HepG2 (cell line): ENCODE measurements around the gene PHF14. TPM values are rescaled to one million over a fixed set of nuclear protein-coding genes. Genes with fewer than 3 reads are reported as not detected.

Experiments
- ATAC-seq: fragments of 200-7000 bp; cut with Tn5 transposase; 3 replicates; pipeline ENCODE4 v1.9.1; 2020; ENCODE audit warnings: mild to moderate bottlenecking, moderate library complexity
- BruUV-seq: library from RNA; stranded (reverse); fragments of 400-500 nt; replicated peaks from 2 replicates; lab custom pipeline; 2021; lab: Mats Ljungman, UMichigan
- CTCF ChIA-PET: fragments of 300-600 bp; formaldehyde crosslinking; extraction: SDS; loops from one replicate; lab custom pipeline; 2021; ENCODE audit warnings: low total read pairs, inconsistent platforms, low intra/inter-chr PET ratio; lab: Yijun Ruan, JAX
- POLR2A ChIA-PET: fragments of 350-600 bp; sonication (Branson Sonifier 250); formaldehyde crosslinking; loops from one replicate; lab custom pipeline; 2020; ENCODE audit warnings: antibody characterized with exemption, inconsistent platforms; lab: Yijun Ruan, JAX
- DNase-seq: peaks from one replicate; pipeline ENCODE4 v3.0.0-alpha.2; 2015; ENCODE audit warnings: low spot score
- FAIRE-seq: peaks from 3 replicates; lab custom pipeline; 2011; peaks lifted over from hg19 to GRCh38; lab: Jason Lieb, UNC
- H2AFZ ChIP-seq: one replicate; pipeline ENCODE4 v1.6.1; 2011; ENCODE audit warnings: low read length, inconsistent platforms
- H3K27ac ChIP-seq: fragments of 300-600 bp; 3 replicates; pipeline ENCODE4 v1.8.0; 2011; ENCODE audit warnings: mixed run types, mild to moderate bottlenecking, mixed read lengths, low read length, inconsistent platforms; ENCODE audit not compliant: insufficient read depth; ENCODE audit errors: extremely low read length
- H3K27me3 ChIP-seq, 2 experiments: fragments of 200-600 bp in 1 of 2; 2 replicates in 1 of 2; 3 replicates in 1 of 2; pipeline versions ENCODE4 v1.6.0 to v1.8.0; 2011; ENCODE audit warnings: low read length in 2 of 2, mild to moderate bottlenecking in 2 of 2, moderate library complexity in 2 of 2, inconsistent platforms in 1 of 2; ENCODE audit not compliant: insufficient read depth in 2 of 2, control insufficient read depth in 1 of 2
- H3K36me3 ChIP-seq, 2 experiments: fragments of 200-600 bp in 1 of 2; replicated peaks in 1 of 2; 2 replicates in 1 of 2; 3 replicates in 1 of 2; pipeline versions ENCODE4 v1.5.1 to v1.8.0; 2011; ENCODE audit warnings: low read length in 2 of 2, inconsistent platforms in 1 of 2; ENCODE audit not compliant: insufficient read depth in 2 of 2, control insufficient read depth in 1 of 2
- H3K4me1 ChIP-seq: 2 replicates; pipeline ENCODE4 v1.5.1; 2012; ENCODE audit warnings: low read length, inconsistent platforms; ENCODE audit not compliant: insufficient read depth
- H3K4me2 ChIP-seq: 2 replicates; pipeline ENCODE4 v1.6.0; 2011; ENCODE audit warnings: low read depth, low read length, inconsistent platforms
- H3K4me3 ChIP-seq, 3 experiments: fragments of 200-600 bp in 1 of 3; sonication (generic), shearing (Covaris generic) in 1 of 3; replicated peaks in 1 of 3; 2 replicates each; pipeline ENCODE4 v1.5.1; 2011 to 2016; ENCODE audit warnings: low read length in 3 of 3, inconsistent platforms in 2 of 3, low read depth in 2 of 3, mild to moderate bottlenecking in 2 of 3, control low read depth in 1 of 3, mixed read lengths in 1 of 3; ENCODE audit not compliant: insufficient read depth in 1 of 3
- H3K79me2 ChIP-seq: one replicate; pipeline ENCODE4 v1.6.1; 2011; ENCODE audit warnings: low read length, inconsistent platforms; ENCODE audit not compliant: insufficient read depth
- H3K9ac ChIP-seq: 2 replicates; pipeline ENCODE4 v1.6.0; 2011; ENCODE audit warnings: mild to moderate bottlenecking, low read depth, low read length, inconsistent platforms; ENCODE audit not compliant: insufficient read depth
- H3K9me3 ChIP-seq: 2 replicates; pipeline ENCODE4 v1.5.1; 2012; ENCODE audit warnings: mild to moderate bottlenecking, low read length
- H4K20me1 ChIP-seq: 2 replicates; pipeline ENCODE4 v1.6.0; 2011; ENCODE audit warnings: inconsistent platforms, mild to moderate bottlenecking, low read length, moderate library complexity; ENCODE audit not compliant: insufficient read depth
- GLMP ChIP-seq: sonication (generic); formaldehyde crosslinking; IDR thresholded peaks from 2 replicates; pipeline ENCODE4 v1.9.0; 2021; ENCODE audit warnings: missing genetic modification reagents, mild to moderate bottlenecking, borderline replicate concordance
- HHEX ChIP-seq: IDR thresholded peaks from 2 replicates; pipeline ENCODE4 v1.6.1; 2016; ENCODE audit warnings: control low read depth
- ISX ChIP-seq: sonication (generic); formaldehyde crosslinking; conservative IDR thresholded peaks from 2 replicates; pipeline ENCODE4 v1.5.0; 2020; ENCODE audit warnings: missing genetic modification reagents
- KDM6A ChIP-seq: IDR thresholded peaks from 2 replicates; pipeline ENCODE4 v1.6.1; 2016; ENCODE audit warnings: low read depth
- PLRG1 ChIP-seq: fragments of 450-650 bp; conservative IDR thresholded peaks from 2 replicates; pipeline ENCODE4 v1.6.1; 2016
- PRDM4 ChIP-seq: sonication (generic); formaldehyde crosslinking; IDR thresholded peaks from 2 replicates; pipeline ENCODE4 v1.9.0; 2021; ENCODE audit warnings: missing genetic modification reagents, borderline replicate concordance
- SETDB1 ChIP-seq: sonication (generic); formaldehyde crosslinking; IDR thresholded peaks from 2 replicates; pipeline ENCODE4 v1.5.1; 2020; ENCODE audit warnings: missing genetic modification reagents, mild to moderate bottlenecking, borderline replicate concordance
- SMARCC2 ChIP-seq: fragments of 450-650 bp; IDR thresholded peaks from 2 replicates; pipeline ENCODE4 v1.6.1; 2017; ENCODE audit warnings: antibody characterized with exemption, mild to moderate bottlenecking
- SRSF4 ChIP-seq: fragments of 200-400 bp; formaldehyde crosslinking; IDR thresholded peaks from one replicate; pipeline ENCODE4 v1.6.1; 2018; ENCODE audit warnings: mild to moderate bottlenecking, low read depth, low read length, moderate library complexity; ENCODE audit not compliant: poor library complexity, severe bottlenecking
- TBX2 ChIP-seq: sonication (generic); formaldehyde crosslinking; IDR thresholded peaks from 2 replicates; pipeline ENCODE4 v1.5.0; 2020; ENCODE audit warnings: missing genetic modification reagents, mild to moderate bottlenecking, borderline replicate concordance
- ZBTB25 ChIP-seq: IDR thresholded peaks from 2 replicates; pipeline ENCODE4 v1.6.1; 2018; ENCODE audit warnings: missing genetic modification reagents
- ZBTB46 ChIP-seq: sonication (generic); formaldehyde crosslinking; IDR thresholded peaks from 2 replicates; pipeline ENCODE4 v1.4.0; 2020; ENCODE audit warnings: mild to moderate bottlenecking, missing genetic modification reagents, borderline replicate concordance
- ZNF263 ChIP-seq: sonication (generic); formaldehyde crosslinking; IDR thresholded peaks from 2 replicates; pipeline ENCODE4 v1.4.0; 2020; ENCODE audit warnings: missing genetic modification reagents
- ZNF292 ChIP-seq: sonication (generic); formaldehyde crosslinking; IDR thresholded peaks from 2 replicates; pipeline ENCODE4 v1.8.1; 2022; ENCODE audit warnings: mild to moderate bottlenecking, low read depth, missing genetic modification reagents, borderline replicate concordance
- ZNF710 ChIP-seq: sonication (generic); formaldehyde crosslinking; IDR thresholded peaks from 2 replicates; pipeline ENCODE4 v1.5.0; 2020; ENCODE audit warnings: mild to moderate bottlenecking, missing genetic modification reagents, borderline replicate concordance
- WGBS: methylation state at CpG from one replicate; pipeline ENCODE4 v1.1.6; 2017; ENCODE audit warnings: low lambda C conversion rate; 5-methylcytosine and 5-hydroxymethylcytosine counted together
- in situ Hi-C: cut with HindIII; loops from 2 replicates; pipeline ENCODE4 v1.10.0; 2017; ENCODE audit warnings: low pct_unique_long_range_greater_than_20kb; ENCODE audit not compliant: extremely low pct_ligation_motif_present
- intact Hi-C: fragments of 100-400 bp; cut with micrococcal nuclease; formaldehyde crosslinking; loops from one replicate; pipeline ENCODE4 v1.10.0; 2022; ENCODE audit not compliant: unreplicated experiment
- polyA plus RNA-seq, 8 experiments: library from polyadenylated mRNA; depleted of rRNA in 3 of 8; stranded (reverse) in 7 of 8; unstranded in 1 of 8; fragments of >200 nt; fragmentation: Illumina TruSeq in 4 of 8; extraction: Trizol in 4 of 8; gene quantifications; 2 replicates each; pipeline versions ENCODE4 v1.2.1 to v1.2.3, GENCODE V29; 2011 to 2016; ENCODE audit warnings: low read depth in 4 of 8, missing spikeins in 1 of 8, mixed read lengths in 1 of 8; ENCODE audit not compliant: insufficient read depth in 1 of 8
- total RNA-seq, 5 experiments: library from RNA; depleted of rRNA; stranded (reverse); fragments of >200 nt; fragmentation: Illumina TruSeq; extraction: Trizol; gene quantifications; 2 replicates each; pipeline ENCODE4 v1.2.3, GENCODE V29; 2016; ENCODE audit warnings: low read depth in 1 of 5

Gene PHF14
- total and polyA plus RNA-seq, 2 of the 13 experiments (the other 11 are each of a cell fraction or from before 2014, with no cell fraction given) = 18.9 to 68.7 TPM

- TF ChIP-seq TBX2 (CRISPR knock-in tag) (no peak), KDM6A (CRISPR knock-in tag) (no peak), HHEX (no peak), PRDM4 (no peak)
Measured at GRCh38 chr7:11077816-11078215, 104.1 kb downstream of the PHF14 start (continued).

GRCh38 chr7:11078247-11078834 lies 104.7 kb downstream of the PHF14 start:
- ChIA-PET POLR2A (no interaction called here), CTCF (no interaction called here)
- Histone ChIP-seq H3K4me3 (no peak overlapping the region), H3K27me3 (no peaks in the 10 kb centered on the region), H3K79me2 (no peaks in the 10 kb centered on the region), H3K9ac (no peak overlapping the region), H3K36me3 (no peaks in the 10 kb centered on the region), H2AFZ (no peak overlapping the region), H3K4me2 (no peak overlapping the region), H3K27ac (no peak overlapping the region), H3K4me1 (peaks cover 15% of the 10 kb centered on the region), H3K9me3 (peaks cover 10% of the 10 kb centered on the region; the same call in 1 of the 2 replicates), H4K20me1 (no peaks in the 10 kb centered on the region)
- no TSS peak for BruUV-seq
- intact Hi-C loops (no loop called here), in situ Hi-C loops (no loop called here)
- no peak for ATAC-seq
- TF ChIP-seq ZBTB25 = no peak
- TF ChIP-seq ZNF263 = no peak
- TF ChIP-seq SMARCC2 = no peak
- TF ChIP-seq ZNF292 (CRISPR knock-in tag) = no peak
- TF ChIP-seq ZNF710 (CRISPR knock-in tag) = no peak
- TF ChIP-seq SETDB1 (CRISPR knock-in tag) = no peak
- no peak for TF ChIP-seq GLMP (CRISPR knock-in tag)
- TF ChIP-seq ISX = no peak
- TF ChIP-seq ZBTB46 (CRISPR knock-in tag) = no peak
- no peak for TF ChIP-seq PLRG1
- no peak for TF ChIP-seq SRSF4
- DNase-seq = no peak
- WGBS = 97% methylated on average over 4 of the region's 4 CpGs
- FAIRE-seq = no peak
